HEK293 (cell line): ENCODE measurements around the gene PLEKHA5.

ENCODE experiments used
- SCRT1 ChIP-seq: fragments of 450-650 bp; formaldehyde crosslinking; IDR thresholded peaks from 2 replicates; pipeline ENCODE4 v1.5.1; 2016; ENCODE audit warnings: missing biosample characterization, missing genetic modification characterization, borderline replicate concordance
- ZIC2 ChIP-seq: fragments of 450-650 bp; formaldehyde crosslinking; IDR thresholded peaks from 2 replicates; pipeline ENCODE4 v1.5.1; 2016; ENCODE audit warnings: missing biosample characterization, missing genetic modification characterization
- ZNF202 ChIP-seq: fragments of 450-650 bp; formaldehyde crosslinking; IDR thresholded peaks from 2 replicates; pipeline ENCODE4 v1.5.1; 2016; ENCODE audit warnings: missing biosample characterization, missing genetic modification characterization, borderline replicate concordance
- ZNF24 ChIP-seq: fragments of 450-650 bp; formaldehyde crosslinking; IDR thresholded peaks from 2 replicates; pipeline ENCODE4 v1.5.1; 2016; ENCODE audit warnings: missing biosample characterization, missing genetic modification characterization
- ZNF433 ChIP-seq: fragments of 450-650 bp; formaldehyde crosslinking; IDR thresholded peaks from 2 replicates; pipeline ENCODE4 v1.5.1; 2016; ENCODE audit warnings: missing biosample characterization, missing genetic modification characterization, low read depth
- ZNF629 ChIP-seq: fragments of 450-650 bp; formaldehyde crosslinking; IDR thresholded peaks from 2 replicates; pipeline ENCODE4 v1.5.1; 2017; ENCODE audit warnings: missing biosample characterization, missing genetic modification characterization
- TF ChIP-seq, protein P1 (sequence below): sonication (generic); formaldehyde crosslinking; IDR thresholded peaks from 2 replicates; pipeline ENCODE4 v1.8.1; 2022; ENCODE audit warnings: mild to moderate bottlenecking, moderate library complexity, missing genetic modification reagents

DNA sequence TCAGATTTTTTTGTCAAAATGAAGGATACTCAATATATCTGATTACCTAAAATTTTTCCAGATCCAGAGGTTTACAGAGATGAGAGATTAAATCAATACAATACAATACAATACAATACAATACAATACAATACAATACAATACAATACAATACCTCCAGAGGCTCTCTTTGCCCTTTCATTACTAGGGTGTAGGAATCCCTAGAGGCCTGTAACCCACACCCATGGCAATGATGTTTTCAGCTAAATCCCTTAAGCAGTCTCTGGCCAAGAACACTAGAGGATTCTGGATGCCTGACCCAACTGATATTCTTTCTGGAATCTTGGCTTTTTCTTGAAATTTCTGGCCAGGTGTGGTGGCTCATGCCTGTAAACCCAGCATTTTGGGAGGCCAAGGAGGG lies 286.0 kb downstream of the PLEKHA5 start:
- no peak for TF ChIP-seq ZNF202 (tag by site-specific recombination)
- TF ChIP-seq, protein P1, sequence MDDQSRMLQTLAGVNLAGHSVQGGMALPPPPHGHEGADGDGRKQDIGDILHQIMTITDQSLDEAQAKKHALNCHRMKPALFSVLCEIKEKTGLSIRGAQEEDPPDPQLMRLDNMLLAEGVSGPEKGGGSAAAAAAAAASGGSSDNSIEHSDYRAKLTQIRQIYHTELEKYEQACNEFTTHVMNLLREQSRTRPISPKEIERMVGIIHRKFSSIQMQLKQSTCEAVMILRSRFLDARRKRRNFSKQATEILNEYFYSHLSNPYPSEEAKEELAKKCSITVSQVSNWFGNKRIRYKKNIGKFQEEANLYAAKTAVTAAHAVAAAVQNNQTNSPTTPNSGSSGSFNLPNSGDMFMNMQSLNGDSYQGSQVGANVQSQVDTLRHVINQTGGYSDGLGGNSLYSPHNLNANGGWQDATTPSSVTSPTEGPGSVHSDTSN (CRISPR knock-in tag) = no peak
- no peak for TF ChIP-seq SCRT1 (tag by site-specific recombination)
- TF ChIP-seq ZNF629 (tag by site-specific recombination) = no peak
- TF ChIP-seq ZIC2 (tag by site-specific recombination) = no peak
- no peak for TF ChIP-seq ZNF433 (tag by site-specific recombination)
- no peak for TF ChIP-seq ZNF24 (tag by site-specific recombination)
